LoVo (cell line): Measurements from ENCODE around the gene WDPCP.
A peak's percentile ranks its signal among the peaks of the same experiment; 100 is the strongest.
"Not testable (repeated sequence)": the region's sequence is repeated elsewhere in the genome, so short reads cannot be mapped to it uniquely, and the experiment has no call there.

Experiments used
- DNase-seq: peaks from one replicate; pipeline ENCODE4 v3.0.0-alpha.2; 2016; ENCODE audit warnings: low spot score

WDPCP gene

DNA sequence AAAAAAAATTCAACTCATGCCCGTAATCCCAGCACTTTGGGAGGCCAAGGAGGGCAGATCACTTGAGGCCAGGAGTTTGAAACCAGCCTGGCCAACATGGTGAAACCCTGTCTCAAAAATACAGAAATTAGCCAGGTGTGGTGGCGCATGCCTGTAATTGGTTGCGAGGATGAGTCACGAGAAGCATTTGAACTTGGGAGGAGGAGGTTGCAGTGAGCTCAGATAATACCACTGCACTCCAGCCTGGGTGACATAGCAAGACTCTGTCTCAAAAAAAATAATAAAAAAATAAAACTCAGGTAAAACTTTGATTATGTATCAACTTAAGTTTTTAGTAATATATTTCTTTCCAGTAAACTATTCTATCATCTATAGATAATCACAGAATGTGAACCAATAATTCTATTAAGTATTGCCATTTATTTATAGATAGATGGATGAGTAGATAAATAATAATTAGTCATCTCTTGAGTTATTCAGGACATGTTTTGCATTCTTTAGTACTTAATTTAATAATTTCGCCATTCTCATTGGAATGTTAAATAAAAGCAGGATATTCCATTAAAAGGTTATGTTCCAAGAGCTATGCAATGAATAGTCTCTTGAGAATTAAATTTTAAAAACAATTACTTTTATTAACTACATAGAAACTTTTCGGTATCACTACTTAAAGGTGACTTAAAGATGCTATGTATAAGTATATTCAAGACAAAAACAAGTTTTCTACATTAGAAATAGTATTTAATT, 48.7 kb downstream of the WDPCP start:
- DNase-seq, result no peak

DNA sequence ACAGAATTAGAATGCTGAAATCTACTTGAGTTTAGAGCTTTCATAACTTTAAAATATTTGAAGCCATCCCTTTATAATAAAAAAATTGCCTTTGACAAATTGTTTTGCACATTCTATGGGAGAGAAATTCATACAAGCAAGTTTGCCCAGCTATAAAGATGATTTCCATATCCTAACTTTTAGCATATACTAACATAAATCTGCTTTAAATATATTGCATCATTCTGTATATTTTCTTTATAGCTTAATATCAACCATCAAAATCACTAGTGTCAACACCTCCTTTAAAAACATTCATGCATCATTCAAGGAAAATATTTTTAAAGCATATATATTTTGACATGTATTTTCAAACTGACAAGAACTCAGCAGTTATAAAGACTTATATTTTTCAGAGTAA, 49.9 kb downstream of the WDPCP start:
- DNase-seq, result no peak

GRCh38 chr2:63537306-63537705, 51.0 kb downstream of the WDPCP start:
- DNase-seq, result no peak

DNA sequence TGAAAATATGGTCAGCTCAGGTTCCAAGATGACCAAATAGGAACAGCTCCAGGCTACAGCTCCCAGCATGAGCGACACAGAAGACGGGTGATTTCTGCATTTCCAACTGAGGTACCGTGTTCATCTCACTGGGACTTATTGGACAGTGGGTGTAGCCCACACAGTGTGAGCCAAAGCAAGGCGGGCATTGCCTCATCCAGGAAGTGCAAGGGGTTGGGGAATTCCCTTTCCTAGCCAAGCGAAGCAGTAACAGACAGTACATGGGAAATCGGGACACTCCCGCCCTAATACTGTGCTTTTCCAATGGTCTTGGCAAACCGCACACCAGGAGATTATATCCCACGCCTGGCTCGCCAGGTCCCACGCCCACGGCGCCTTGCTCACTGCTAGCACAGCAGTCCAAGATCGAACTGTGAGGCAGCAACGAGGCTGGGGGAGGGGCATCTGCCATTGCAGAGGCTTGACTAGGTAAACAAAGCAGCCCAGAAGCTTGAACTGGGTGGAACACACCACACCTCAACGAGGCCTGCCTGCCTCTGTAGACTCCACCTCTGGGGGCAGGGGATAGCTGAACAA, 57.5 kb downstream of the WDPCP start:
- peak; percentile 7 for DNase-seq

- no peak for DNase-seq
Measured at GRCh38 chr2:63525905-63526304, 62.4 kb downstream of the WDPCP start.

DNA sequence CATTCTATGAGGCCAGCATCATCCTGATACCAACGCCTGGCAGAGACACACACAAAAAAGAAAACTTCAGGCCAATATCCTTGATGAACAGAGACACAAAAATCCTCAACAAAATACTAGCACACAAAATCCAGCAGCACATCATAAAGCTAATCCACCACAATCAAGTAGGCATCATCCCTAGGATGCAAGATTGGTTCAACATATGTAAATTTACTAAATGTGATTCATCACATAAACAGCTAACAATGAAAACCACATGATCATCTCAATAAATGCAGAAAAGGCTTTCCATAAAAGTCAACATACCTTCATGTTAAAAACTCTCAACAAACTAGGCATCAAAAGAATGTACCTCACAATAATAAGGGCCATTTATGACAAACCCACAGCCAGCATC, 65.3 kb downstream of the WDPCP start:
- DNase-seq, result no peak

DNA sequence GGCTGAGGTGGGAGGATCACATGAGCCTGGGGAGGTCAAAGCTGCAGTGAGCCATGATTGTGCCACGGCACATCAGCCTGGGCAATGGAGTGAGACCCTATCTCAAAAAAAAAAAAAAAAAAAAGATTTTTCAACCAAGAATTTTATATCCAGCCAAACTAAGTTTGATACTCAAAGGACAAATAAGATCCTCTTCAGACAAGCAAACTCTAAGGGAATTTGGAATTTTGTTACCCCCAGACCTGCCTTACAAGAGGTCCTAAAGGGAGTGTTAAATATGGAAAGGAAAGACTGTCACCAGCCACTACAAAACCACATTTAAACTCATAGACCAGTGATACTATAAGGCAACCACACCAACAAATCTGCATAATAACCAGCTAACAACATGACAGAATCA, 67.5 kb downstream of the WDPCP start:
- no peak for DNase-seq

DNA sequence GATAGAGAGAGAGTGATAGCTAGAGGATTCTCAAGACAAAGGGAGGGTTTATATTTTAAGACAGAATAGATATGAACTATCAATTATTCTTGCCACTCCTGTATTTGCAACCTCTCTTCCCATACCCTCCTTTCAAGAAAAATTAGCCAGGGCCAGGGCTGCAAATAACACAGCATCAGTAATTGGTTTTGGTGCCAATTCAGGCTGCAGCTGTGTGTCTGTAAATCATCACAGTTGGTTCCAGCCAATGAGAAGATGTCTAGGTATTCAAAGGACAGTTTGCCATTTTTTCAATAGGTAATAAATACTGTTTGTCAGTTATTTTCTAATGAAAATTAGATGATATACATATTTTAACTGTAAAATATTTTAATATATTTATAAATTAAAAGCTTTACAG, 73.5 kb downstream of the WDPCP start:
- no peak for DNase-seq

- DNase-seq, result no peak
Measured at GRCh38 chr2:63514237-63514716, 74.0 kb downstream of the WDPCP start.

- DNase-seq, result no peak
Measured at GRCh38 chr2:63506320-63506719, 82.0 kb downstream of the WDPCP start.

- DNase-seq, result no peak
Measured at GRCh38 chr2:63503818-63504217, 84.5 kb downstream of the WDPCP start.

DNA sequence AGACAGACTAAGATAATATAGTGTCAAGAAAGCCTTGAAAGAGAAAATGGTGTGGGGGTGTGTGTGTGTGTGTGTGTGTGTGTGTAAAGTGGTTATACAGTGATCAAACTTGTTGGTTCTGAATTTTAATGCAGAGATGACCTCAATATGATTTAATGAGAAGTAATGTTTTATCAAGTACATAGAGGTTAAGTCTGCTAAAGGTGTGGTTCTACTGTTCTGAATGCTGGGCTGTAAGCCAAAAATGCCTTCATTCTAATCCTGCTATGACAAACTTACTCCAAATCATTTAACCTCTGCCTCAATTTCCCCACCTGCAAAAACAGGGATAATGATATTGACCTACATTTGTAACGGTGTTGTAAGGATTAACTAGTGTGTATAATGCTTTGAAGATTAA, 87.9 kb downstream of the WDPCP start:
- peak; percentile 27 for DNase-seq

- no peak for DNase-seq
Measured at GRCh38 chr2:63497576-63497975, 90.7 kb downstream of the WDPCP start.

DNA sequence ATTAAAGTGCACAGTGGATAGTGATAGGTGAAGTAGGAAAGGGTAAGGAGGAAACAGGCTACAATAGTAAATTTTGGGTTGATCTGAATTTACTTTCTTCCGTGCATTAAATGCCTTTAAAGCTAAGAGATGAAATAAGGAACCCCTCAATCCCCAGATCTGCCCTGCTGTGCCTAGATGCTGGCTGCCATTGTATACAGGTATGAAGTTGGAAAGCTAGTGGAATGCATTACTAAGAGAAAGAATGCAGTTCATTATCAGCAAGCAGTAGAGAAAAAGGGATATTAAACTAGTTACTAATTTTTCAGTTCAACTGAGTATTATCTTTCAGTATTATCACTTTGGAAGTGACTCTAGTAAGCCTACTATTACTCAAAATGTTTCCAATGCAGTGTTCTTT, 93.3 kb downstream of the WDPCP start:
- no peak for DNase-seq

GRCh38 chr2:63494100-63494499, 94.2 kb downstream of the WDPCP start:
- DNase-seq, result no peak

DNA sequence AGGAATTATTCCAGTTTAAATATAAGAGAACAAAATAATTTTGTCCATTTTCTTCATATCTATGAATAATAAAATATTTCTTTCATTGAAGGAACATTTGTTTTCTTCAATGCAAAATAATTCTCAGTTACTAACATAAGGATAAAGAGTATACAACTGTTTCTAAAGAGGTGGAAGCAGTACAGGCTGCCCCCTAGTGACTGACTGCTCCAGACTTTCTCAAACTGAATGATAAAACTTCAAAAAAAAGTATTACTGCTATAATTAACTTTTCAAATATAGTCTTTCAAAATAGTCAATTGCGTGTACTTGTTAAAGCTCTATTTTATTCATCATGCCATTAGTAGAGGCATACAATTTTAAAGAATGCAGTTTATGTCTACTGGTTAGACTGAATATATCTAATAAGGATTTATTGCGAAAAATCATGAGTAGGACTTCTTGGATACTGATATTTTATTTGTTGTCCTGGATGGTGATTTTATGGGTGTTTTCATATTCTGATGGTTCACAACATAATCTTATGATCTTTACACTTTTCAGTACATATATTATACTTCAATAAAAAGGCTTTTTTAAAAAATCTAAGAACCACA, 100.1 kb downstream of the WDPCP start:
- peak; percentile 35 for DNase-seq

DNA sequence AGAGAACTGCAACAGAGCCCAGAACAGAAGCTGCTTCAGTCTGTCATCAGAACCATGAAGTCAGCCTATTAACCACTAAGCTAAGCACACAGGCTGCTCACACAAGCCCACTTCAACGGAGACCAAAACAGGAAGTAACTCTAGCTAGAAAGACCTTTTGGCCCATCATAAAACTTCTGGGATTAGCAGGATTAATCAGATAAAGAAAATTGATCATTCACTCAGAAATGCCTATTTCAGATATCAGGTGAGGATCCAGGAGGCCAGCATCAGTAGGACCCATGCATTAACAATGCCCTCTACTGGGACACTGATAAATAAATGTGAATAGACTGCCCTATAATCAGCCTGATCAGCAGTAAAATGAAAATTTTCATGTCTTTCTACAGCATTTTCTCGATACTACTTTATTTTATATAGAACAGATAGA, 101.4 kb downstream of the WDPCP start:
- no peak for DNase-seq

GRCh38 chr2:63484901-63485300, 103.4 kb downstream of the WDPCP start:
- DNase-seq, result no peak

DNA sequence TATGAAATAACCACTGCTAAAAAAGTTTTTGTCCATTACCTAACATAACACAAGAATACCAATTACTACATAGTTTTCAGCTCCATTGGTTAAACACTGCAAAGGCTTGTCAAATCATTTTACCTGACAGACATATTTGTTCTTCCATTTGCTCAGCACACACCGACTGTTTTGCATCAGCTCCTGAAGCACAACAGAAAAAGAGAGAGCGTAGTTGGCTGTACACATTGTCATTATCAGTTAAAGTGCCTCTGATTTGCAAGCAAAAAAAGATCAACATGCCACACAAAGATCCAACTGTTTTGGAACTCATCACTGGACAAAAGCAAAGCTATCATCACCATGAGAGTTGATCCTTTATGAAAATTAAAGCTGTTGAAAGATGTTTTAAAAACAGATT, 103.8 kb downstream of the WDPCP start:
- no peak for DNase-seq

- DNase-seq, result no peak
Measured at GRCh38 chr2:63477686-63478085, 110.6 kb downstream of the WDPCP start.

DNA sequence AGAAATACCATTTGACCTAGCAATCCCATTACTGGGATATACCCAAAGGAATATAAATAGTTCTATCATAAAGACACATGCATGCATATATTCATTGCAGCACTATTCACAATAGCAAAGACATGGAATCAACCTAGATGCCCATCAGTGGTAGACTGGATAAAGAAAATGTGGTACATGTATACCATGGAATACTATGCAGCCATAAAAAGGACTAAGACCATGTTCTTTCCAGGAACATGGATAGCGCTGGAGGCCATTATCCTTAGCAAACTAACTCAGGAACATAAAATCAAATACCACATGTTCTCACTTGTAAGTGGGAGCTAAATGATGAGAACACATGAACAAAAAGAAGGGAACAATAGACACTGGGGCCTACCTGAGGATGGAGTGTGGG, 119.0 kb downstream of the WDPCP start:
- not testable (repeated sequence) for DNase-seq

DNA sequence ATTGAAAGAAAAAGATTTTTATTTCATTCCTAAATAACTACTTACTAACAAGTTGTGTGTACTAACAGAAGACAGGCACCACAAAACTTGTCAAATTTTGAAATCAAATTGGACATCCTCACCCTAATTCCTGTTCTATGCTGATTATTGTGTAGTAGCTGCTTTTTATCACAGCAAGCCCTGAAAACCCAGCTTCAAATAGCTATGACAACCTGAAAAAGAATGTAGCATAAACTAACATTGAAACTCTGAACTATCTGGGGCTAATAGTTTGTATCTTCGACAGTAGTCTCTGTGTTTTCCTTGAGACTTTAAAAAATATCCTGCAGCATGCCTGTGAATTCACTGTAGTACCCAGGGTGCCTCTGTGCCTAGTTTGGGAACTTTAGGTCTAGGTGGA, 122.6 kb downstream of the WDPCP start:
- DNase-seq, result no peak

DNA sequence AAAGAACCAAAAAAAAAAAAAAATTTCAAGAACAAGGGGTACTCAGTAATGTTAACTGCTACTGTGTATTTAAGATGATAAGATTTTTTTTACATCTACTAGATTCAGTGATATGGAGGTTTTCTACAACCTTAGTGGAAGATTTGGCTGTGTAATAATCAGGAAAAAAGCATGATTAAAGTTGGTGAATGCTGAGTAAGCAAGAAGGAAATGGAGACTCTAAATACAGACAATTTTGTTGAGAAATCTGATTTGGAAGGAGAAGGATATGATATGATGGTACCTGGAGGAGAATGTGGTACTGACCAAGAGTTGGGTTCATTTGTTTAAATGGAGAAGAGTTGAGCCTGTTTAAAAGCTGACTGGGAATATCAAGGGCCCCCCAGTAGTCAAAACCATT, 125.1 kb downstream of the WDPCP start:
- no peak for DNase-seq

- DNase-seq, result no peak
Measured at GRCh38 chr2:63446658-63447057, 141.6 kb downstream of the WDPCP start.
